ENCODE data around the gene LRRC8D. TPM values are rescaled to one million over a fixed set of nuclear protein-coding genes. Genes with fewer than 3 reads are reported as not detected.

Gene LRRC8D
- total RNA-seq, 1 donor from 2014 or later: 4.4 TPM

DNA sequence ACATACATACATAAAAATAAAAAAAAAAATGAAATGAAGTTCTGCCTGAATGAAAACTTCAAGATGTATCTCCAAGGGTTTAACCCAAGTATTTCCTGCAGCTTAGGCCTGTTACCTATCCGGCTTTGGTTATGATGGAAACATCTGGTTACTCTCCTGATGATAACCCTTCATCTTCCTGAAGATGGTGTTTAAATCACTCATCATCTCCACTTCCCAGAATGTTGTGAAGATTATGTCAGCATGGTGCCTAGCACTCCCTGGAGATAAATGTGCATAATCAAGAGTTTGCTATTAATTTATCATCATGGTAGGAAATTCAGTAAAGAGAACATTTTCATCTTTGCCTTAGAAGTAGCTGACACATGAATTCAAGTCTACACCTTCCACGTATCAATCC lies 121.2 kb downstream of the LRRC8D start:
- intact Hi-C loops (cut with DNase I): no loop called here
- DNase-seq (ENCODE audit: extremely low spot score in 2 of 2): no peak

DNA sequence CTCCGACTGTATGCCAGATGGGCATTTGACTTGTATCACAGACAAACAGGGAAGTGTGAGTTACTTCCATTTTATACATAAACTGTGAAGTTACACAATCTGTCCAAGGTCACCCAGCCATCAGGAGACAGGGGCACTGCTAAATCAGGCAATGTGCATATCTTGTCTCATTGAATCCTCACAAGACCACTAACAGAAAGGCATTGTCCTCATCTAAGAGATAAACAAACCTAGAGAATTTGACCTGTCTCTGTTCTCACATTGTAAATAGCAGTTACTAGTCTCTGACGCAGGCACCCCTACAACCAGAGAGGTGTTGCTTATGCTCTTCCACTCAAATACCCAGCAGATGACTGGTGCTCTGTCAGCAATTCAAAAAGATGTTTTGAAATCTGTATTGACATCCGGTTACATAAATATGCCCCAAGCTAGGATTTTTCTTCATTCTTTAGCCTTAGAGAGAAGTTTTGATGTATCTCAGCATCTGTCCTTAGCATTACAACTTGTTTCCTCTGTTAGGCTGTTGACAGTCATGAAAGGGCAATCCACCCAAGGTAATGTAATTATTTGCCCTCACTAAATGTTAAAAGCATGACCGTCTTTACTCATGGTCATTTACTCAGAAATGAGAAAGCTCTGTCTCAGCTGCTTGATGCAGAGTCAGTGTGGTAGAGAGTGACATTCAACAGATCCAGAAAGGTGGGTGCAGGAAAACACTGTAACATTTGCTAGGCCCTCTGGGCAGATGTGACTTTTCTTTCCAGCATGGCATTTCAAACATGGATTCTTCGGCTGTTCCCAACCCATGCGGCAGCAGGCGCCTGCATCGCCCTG lies 122.2 kb downstream of the LRRC8D start:
- intact Hi-C loops (cut with DNase I): no loop called here
- H3K27me3 ChIP-seq: no peaks in the 10 kb centered on the region
- no peak overlapping the region for H3K4me3 ChIP-seq
- DNase-seq (ENCODE audit: extremely low spot score in 2 of 2): peak in 1 of 2 donors; percentile 64
- no peak overlapping the region for H3K27ac ChIP-seq
- H3K9me3 ChIP-seq: no peaks in the 10 kb centered on the region
- TF ChIP-seq POLR2AphosphoS5 (IDR thresholded peaks at IDR 0.05; ENCODE audit: insufficient read depth in 1 of 2, low read depth in 1 of 2) (no peak), POLR2A (IDR thresholded peaks at IDR 0.05) (no peak)
- TF ChIP-seq, protein P1, sequence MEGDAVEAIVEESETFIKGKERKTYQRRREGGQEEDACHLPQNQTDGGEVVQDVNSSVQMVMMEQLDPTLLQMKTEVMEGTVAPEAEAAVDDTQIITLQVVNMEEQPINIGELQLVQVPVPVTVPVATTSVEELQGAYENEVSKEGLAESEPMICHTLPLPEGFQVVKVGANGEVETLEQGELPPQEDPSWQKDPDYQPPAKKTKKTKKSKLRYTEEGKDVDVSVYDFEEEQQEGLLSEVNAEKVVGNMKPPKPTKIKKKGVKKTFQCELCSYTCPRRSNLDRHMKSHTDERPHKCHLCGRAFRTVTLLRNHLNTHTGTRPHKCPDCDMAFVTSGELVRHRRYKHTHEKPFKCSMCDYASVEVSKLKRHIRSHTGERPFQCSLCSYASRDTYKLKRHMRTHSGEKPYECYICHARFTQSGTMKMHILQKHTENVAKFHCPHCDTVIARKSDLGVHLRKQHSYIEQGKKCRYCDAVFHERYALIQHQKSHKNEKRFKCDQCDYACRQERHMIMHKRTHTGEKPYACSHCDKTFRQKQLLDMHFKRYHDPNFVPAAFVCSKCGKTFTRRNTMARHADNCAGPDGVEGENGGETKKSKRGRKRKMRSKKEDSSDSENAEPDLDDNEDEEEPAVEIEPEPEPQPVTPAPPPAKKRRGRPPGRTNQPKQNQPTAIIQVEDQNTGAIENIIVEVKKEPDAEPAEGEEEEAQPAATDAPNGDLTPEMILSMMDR (IDR thresholded peaks at IDR 0.05): no peak
- H3K36me3 ChIP-seq: no peaks in the 10 kb centered on the region
- peaks cover 7% of the 10 kb centered on the region for H3K4me1 ChIP-seq

More for the DNA sequence above, 121.2 kb downstream of the LRRC8D start:
- peaks cover 7% of the 10 kb centered on the region for H3K4me1 ChIP-seq
- no peak overlapping the region for H3K4me3 ChIP-seq
- H3K27me3 ChIP-seq: no peaks in the 10 kb centered on the region
- no peak for TF ChIP-seq POLR2A (IDR thresholded peaks at IDR 0.05)
- no peak for TF ChIP-seq POLR2AphosphoS5 (IDR thresholded peaks at IDR 0.05; ENCODE audit: insufficient read depth in 1 of 2, low read depth in 1 of 2)
- TF ChIP-seq, protein P1 (IDR thresholded peaks at IDR 0.05): no peak
- no peak overlapping the region for H3K27ac ChIP-seq
- no peaks in the 10 kb centered on the region for H3K9me3 ChIP-seq
- no peaks in the 10 kb centered on the region for H3K36me3 ChIP-seq

DNA sequence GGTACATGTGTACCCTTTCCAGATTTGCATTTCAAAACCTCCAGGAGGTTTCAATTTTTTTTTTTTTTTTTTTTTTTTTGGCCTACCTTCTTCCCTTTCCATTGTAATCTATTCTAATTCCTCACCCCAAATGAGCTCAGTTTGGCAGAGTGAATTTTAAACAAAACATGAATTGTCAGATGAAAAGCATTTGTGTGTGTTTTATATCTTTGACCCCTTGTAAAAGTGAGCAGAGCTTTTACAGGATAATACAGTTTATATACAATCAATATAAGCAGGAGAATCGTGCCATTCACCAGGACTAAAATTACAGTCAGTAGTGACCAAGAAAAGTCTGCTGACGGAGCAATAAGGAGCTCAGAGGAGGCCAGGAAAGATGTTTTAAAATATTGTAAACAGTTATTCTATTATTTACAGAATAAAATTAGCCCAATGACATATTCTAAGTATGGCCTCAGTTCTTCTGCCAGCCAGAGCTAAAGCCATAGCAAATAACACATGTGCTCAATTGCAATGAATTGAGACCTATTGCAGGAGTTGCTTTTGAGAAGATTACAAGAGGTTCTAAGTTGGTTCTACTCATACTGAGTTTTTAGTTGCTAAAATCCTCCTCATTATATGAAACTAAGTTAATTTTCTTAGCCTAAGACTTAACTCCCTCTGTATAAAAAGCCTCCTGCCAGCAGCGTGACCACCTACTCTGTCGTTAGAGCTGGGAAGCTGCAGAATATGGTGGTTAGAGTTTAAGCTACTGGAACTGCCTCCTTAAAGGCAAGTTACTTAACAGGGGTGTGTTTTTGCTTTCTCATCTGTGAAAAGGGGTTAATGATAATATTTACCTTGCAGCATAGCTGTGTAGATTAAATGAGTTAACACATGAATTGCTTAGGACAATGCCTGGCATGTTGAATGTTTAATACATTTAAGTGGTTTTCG lies 123.3 kb downstream of the LRRC8D start:
- Histone ChIP-seq H3K27me3 (no peaks in the 10 kb centered on the region), H3K9me3 (no peaks in the 10 kb centered on the region), H3K4me1 (no peaks in the 10 kb centered on the region), H3K27ac (no peak overlapping the region), H3K36me3 (no peaks in the 10 kb centered on the region), H3K4me3 (no peak overlapping the region)
- DNase-seq (ENCODE audit: extremely low spot score in 2 of 2): no peak
- intact Hi-C loops (cut with DNase I): no loop called here
- no peak for TF ChIP-seq POLR2AphosphoS5 (IDR thresholded peaks at IDR 0.05; ENCODE audit: insufficient read depth in 1 of 2, low read depth in 1 of 2)
- TF ChIP-seq, protein P1 (IDR thresholded peaks at IDR 0.05): no peak
- no peak for TF ChIP-seq POLR2A (IDR thresholded peaks at IDR 0.05)

DNA sequence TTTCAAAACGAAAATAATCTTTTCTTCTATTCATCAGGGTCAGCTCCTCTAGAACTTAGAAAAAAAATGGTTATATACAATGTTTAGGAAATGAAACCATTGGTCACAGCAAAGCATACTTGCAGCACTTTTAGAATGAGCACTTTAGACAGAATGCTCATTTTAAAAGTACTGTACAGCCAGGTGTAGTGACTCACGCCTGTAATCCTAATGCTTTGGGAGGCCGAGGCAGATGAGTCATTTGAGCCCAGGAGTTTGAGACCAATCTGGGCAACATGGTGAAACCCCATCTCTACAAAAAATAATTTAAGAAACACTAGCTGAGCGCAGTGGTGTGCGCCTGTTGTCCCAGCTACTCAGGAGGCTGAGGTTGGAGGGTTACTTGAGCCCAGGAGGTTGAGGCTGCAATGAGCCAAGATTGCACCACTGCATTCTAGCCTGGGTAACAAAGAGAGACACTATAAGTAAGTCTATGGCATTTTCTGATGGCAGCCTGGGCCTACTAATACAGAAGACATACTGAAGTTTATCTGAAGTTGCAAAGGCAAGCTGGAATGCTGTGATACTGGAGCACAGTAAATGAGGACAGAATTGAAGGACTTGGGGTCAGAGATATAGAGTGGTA lies 125.1 kb downstream of the LRRC8D start:
- no peak for TF ChIP-seq POLR2A (IDR thresholded peaks at IDR 0.05)
- TF ChIP-seq, protein P1 (IDR thresholded peaks at IDR 0.05): no peak
- TF ChIP-seq POLR2AphosphoS5 (IDR thresholded peaks at IDR 0.05; ENCODE audit: insufficient read depth in 1 of 2, low read depth in 1 of 2): no peak
- Histone ChIP-seq H3K27ac (no peak overlapping the region), H3K9me3 (no peaks in the 10 kb centered on the region), H3K4me1 (no peaks in the 10 kb centered on the region), H3K36me3 (no peaks in the 10 kb centered on the region), H3K27me3 (no peaks in the 10 kb centered on the region), H3K4me3 (no peak overlapping the region)
- intact Hi-C loops (cut with DNase I): no loop called here
- no peak for DNase-seq (ENCODE audit: extremely low spot score in 2 of 2)
